AG20443 (cell line): ENCODE results near the gene EEA1.
"Not testable (repeated sequence)": the region's sequence is repeated elsewhere in the genome, so short reads cannot be mapped to it uniquely, and the experiment has no call there.

Experiments used
- DNase-seq: peaks from one replicate; pipeline ENCODE4 v3.0.0; 2012; ENCODE audit warnings: low spot score, mixed read lengths

EEA1 gene

GRCh38 chr12:92796650-92797049, 132.4 kb downstream of the EEA1 start:
- DNase-seq = no peak

GRCh38 chr12:92794814-92795213, 134.3 kb downstream of the EEA1 start:
- DNase-seq = no peak

- not testable (repeated sequence) for DNase-seq
Observed at GRCh38 chr12:92794356-92794755, 134.7 kb downstream of the EEA1 start.

DNA sequence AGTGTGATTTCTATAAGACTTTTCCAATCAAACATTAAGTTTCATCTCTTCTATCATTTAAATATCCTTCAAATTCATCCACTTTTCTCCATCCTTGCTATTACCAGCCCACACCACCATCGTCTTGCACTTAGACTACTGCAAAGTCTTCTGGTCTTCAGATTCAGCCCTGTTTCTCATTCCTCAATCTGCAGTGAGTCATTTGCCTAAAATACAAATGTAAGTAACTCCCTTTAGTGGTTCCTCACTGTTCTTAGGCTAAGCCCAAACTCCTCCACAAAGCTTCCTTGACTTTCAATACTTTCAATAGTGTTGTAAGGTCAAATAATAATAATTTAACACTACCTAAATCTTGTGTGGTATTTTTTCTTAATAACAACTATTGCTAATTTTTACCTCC, 143.1 kb downstream of the EEA1 start:
- DNase-seq = peak; percentile 55

DNA sequence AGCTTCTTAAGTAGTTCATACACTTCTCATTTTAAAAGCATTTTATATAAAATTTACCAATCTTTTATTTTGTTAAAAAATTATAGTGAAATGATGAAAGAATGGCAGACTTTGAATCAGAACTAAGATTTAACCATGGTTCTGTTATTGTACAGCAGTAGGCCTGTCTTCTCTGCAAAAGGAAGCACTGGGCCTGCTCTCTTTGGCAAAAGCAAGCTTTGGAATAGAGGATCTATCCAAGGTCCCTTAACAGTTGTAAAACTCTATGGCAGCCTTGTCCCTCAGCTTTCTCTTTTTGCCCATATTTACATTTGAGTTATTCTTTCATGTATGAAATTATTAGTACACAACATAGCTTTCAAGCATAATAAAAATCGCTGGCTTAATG, 143.5 kb downstream of the EEA1 start:
- DNase-seq = no peak

DNA sequence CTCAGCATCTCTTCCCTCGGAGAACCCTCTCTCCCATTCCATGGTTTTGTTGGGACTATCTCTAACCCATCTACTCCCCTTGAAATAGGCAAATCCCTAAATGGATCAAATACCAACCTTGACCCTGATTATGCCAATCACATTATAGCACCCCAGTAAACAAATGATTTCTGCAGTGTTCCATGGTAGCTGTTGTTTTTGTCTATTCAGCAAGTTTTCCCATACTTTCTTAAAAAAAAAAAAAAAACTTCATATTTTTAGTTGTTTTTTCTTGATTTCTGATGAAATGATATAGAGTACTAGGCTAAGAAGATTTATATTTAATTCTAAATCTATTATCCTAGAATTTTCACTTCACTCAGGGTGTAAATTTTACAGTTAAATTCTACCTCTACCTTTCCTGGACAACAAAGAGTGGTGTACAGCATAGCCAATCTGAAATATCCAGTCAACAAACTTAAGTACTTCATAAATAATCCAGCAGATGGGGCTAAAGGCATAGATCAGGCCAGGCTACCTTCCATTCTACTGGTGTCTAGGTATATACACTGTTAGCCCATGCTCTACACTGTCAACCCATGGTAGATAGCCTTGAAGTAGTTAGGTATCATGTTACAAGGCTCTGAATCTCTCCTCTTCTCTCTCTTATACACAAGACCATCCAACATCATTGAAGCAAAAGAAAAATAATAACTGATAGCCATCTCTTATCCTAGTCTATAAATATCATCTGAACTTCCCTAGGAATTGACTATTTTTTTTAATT, 144.1 kb downstream of the EEA1 start:
- DNase-seq = peak; percentile 43

- peak; percentile 47 for DNase-seq
Observed at GRCh38 chr12:92784356-92784755, 144.7 kb downstream of the EEA1 start.

GRCh38 chr12:92779902-92780301, 149.2 kb downstream of the EEA1 start:
- DNase-seq = peak; percentile 13

- no peak for DNase-seq
Observed at GRCh38 chr12:92778525-92778924, 150.6 kb downstream of the EEA1 start.

GRCh38 chr12:92775416-92775815, 153.7 kb downstream of the EEA1 start:
- DNase-seq = no peak

DNA sequence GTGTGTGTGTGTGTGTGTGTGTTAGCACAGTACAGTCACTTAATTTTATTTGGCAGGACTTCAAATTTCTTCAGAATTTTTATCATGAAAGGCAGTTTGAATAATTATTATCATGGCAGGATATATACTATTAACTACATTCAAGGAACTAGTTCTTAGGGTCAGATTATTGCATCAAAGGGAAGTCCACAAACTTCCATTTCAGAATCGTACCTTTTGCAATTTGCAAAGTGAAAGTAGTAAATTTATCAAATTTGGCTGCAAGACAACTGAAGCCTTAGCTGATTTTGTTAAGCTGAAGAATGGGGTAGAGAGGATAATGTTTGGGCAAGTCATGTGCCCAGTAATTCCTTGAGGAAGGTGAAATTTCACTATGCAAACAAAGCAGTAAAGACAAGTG, 158.1 kb downstream of the EEA1 start:
- no peak for DNase-seq

DNA sequence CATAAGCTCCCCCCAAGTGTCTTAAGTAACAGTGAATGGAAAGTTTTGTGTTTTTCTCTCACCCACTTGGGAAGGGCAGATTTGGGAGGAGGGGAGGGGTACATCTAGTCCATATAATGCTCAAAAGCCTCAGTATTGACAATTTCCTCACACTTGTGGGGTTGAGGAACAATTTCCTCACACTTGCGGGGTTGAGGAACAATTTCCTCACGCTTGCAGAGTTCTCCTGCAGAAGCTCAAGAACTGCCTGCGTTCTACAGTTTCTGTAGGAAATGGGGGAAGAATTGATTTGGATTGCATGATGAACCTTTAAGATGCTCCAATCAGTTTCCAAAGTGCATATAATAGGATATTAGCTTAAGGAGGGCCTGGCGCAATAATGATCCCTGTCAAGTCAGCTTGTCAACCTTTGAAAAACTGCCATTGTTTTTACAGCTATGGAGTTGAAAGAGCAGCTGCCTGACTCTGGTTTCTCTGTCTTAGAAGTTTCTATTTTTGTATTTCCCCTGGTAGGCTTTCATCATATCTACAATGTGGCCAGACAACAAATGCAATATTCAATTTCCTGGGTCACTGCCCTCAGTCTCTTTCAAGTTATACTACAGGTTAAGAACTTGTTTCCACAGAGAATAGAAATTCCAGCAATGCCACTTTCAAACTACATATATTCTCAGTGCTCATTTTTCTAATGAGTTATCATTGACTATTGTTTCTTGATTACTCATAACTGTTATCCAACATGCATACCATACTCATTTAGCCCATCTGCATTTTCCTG, 159.8 kb downstream of the EEA1 start:
- DNase-seq = no peak

DNA sequence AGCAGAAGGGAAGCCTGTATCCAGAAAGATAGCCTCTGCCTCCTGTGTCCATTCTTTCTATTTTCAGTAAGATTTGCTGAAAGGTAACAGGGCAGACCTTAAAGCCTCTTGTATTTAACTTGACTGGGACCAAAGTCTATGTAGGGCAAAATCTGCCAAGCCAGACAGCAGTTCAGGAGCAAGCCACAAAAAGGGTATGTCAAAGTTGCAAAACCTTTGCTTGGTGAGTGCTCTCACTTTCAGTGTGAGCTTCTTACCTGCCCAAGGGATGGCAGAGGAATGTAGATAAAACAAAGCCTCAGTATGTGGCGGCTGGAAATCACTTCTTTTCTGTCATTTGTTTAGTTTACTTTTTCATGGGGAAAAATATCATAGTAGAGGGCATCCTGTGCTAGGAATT, 163.2 kb downstream of the EEA1 start:
- no peak for DNase-seq

DNA sequence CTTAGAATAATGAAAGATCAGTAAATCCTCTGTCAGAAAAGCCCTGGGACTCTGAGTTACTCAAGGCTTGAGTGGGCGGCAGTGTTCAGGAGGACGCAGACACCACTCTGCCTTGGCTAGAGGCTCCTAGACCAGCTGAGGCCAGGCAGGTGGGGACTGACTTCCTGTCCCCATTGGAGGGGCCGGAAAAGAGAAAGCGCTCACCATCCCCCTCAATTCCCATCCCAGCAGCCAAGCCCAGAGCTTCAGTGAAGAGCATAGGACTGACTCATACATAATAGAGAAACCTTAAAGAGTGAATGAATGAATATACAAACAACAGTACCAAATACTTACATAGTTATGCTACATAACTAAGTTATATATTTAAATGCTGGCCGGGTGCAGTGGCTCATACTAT, 164.3 kb downstream of the EEA1 start:
- no peak for DNase-seq

DNA sequence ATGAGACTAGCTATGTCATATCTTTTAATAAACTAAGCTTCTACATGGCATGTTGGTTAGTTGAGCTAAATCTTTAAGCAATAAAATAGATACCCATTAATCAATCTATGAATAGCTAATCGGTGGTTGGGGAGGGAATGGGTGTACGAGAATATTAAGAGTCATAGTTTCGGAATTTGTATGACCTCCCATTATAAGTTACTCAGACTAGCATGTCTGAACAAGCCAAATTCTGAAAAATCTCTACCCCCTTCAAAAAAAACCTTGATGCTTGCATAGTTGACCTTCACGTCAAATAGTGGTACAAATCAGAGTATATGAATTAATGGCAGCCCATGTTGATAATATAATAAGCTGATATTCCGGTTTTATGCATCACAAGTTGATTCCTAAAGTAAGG, 166.3 kb downstream of the EEA1 start:
- no peak for DNase-seq

GRCh38 chr12:92759634-92760268, 169.3 kb downstream of the EEA1 start:
- peak; percentile 81 for DNase-seq

GRCh38 chr12:92757597-92758121, 171.4 kb downstream of the EEA1 start:
- DNase-seq = no peak

GRCh38 chr12:92756898-92757596, 172.0 kb downstream of the EEA1 start:
- DNase-seq = no peak

DNA sequence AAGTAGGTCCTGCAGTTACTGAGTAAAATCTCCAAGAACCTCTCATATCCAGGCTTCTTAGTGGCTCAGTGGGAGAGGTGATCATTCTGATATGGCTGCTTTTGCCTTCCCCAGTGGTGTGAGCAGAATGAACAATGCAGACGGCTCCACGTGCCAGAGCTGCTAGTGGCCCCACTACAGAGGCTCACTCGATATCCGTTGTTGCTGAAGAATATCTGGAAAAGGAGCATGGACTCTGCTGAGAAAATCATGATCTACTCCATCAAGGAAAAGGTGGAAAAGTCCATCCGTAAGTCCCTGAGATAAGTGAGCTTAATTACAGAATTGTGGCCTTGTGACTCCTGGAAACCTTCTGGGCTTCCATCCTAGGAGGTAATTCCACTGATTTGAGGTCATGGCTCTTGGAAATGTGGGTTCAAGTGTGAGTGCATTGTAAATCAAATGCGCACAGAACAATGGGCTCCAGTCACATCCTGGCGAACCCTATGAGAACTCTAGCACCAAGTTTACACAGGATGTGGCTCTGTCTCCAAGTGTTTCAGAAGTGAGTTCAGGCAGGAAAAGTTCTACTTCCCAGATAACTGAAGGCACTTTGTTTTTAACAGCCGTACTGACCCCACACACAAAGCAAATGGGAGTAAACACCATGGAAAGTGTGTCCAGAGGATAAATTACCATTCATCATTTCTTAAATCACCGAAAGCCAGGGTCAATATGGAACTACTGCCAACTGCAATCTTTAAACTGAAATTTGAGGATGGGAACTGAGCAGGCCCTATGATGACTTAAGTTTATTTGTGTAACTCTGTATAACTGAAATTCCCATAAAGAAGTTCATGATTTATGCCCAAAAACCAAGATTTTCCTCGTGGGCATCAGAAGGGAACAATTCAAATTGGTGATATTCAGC, 174.9 kb downstream of the EEA1 start:
- DNase-seq = no peak

DNA sequence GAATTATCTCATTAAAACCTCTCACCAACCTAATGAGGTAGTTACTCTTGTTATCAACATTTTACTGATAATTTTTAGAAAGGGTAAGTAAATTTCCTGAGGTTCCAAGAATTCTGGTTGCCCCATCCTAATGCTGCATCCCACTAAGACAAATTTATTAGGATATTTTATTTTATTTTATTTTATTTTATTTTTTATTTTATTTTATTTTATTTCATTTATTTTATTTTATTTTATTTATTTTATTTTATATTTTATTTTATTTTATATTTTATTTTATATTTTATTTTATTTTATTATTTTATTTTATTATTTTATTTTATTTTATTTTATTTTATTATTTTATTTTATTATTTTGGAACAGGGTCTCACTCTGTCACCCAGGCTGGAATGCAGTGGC, 179.4 kb downstream of the EEA1 start:
- DNase-seq = not testable (repeated sequence)

DNA sequence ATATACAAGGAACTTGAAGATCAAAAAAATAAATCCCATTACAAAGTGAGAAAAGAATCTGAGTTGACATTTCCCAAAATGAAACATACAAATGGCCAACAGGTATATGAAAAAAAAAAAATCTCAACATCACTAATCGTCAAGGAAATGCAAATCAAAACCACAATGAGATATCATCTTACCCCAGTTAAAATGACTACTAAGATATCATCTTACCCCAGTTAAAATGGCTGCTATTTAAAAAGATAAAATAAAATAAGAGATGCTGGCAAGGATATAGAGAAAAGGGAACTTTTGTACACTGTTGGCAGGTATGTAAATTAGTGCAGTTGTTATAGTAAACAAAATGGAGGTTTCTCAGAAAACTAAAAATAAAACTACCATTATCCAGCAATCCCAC, 181.9 kb downstream of the EEA1 start:
- no peak for DNase-seq
